Uterus (tissue), 2 donors: ENCODE data around the gene RTCA.

ENCODE experiments used
- POLR2A ChIP-seq, 2 donors: fragments of 450-650 bp; IDR thresholded peaks; one replicate each; pipeline ENCODE4 v1.6.1; 2016; ENCODE audit warnings: antibody characterized with exemption in 2 of 2, mild to moderate bottlenecking in 1 of 2, moderate library complexity in 1 of 2
- TF ChIP-seq, protein P1 (sequence below), 4 experiments: fragments of 200-600 bp in 2 of 4; fragments of 450-650 bp in 2 of 4; sonication (generic) in 2 of 4; IDR thresholded peaks; one replicate each; pipeline ENCODE4 v1.5.1; 2016 to 2019; ENCODE audit warnings: antibody characterized with exemption in 4 of 4, mild to moderate bottlenecking in 2 of 4, moderate library complexity in 1 of 4

GRCh38 chr1:100332331-100332730 is 66.3 kb downstream of the RTCA start:
- TF ChIP-seq, protein P1, sequence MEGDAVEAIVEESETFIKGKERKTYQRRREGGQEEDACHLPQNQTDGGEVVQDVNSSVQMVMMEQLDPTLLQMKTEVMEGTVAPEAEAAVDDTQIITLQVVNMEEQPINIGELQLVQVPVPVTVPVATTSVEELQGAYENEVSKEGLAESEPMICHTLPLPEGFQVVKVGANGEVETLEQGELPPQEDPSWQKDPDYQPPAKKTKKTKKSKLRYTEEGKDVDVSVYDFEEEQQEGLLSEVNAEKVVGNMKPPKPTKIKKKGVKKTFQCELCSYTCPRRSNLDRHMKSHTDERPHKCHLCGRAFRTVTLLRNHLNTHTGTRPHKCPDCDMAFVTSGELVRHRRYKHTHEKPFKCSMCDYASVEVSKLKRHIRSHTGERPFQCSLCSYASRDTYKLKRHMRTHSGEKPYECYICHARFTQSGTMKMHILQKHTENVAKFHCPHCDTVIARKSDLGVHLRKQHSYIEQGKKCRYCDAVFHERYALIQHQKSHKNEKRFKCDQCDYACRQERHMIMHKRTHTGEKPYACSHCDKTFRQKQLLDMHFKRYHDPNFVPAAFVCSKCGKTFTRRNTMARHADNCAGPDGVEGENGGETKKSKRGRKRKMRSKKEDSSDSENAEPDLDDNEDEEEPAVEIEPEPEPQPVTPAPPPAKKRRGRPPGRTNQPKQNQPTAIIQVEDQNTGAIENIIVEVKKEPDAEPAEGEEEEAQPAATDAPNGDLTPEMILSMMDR (IDR thresholded peaks at IDR 0.05): no peak
- no peak for TF ChIP-seq POLR2A (IDR thresholded peaks at IDR 0.05)
